Islet of Langerhans (tissue), 1 donor: ENCODE measurements around the gene XPR1.
"Not testable (repeated sequence)": the region's sequence is repeated elsewhere in the genome, so short reads cannot be mapped to it uniquely, and the experiment has no call there.

ENCODE experiments used
- FAIRE-seq: peaks from one replicate; lab custom pipeline; 2011; peaks lifted over from hg19 to GRCh38; lab: Jason Lieb, UNC

XPR1 gene

DNA sequence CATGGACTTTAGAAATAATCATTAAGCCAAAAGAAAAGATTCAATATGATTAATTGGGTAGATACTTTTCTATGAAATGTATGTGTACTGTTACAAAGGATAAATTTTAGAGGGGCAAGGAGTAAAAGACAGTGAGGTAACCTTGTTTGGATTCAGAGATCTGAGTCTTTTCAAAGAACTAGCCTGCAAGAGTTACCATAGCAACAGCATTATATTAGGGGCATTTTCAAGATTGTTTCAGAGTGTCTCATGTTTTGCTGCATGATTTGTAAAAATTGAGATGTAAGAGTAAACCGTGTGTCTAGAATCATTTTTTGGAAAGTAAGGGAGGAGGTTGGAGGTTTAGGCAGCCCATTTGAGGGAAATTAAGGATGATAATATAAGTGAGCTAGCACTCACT, 210.2 kb downstream of the XPR1 start:
- FAIRE-seq: no peak

DNA sequence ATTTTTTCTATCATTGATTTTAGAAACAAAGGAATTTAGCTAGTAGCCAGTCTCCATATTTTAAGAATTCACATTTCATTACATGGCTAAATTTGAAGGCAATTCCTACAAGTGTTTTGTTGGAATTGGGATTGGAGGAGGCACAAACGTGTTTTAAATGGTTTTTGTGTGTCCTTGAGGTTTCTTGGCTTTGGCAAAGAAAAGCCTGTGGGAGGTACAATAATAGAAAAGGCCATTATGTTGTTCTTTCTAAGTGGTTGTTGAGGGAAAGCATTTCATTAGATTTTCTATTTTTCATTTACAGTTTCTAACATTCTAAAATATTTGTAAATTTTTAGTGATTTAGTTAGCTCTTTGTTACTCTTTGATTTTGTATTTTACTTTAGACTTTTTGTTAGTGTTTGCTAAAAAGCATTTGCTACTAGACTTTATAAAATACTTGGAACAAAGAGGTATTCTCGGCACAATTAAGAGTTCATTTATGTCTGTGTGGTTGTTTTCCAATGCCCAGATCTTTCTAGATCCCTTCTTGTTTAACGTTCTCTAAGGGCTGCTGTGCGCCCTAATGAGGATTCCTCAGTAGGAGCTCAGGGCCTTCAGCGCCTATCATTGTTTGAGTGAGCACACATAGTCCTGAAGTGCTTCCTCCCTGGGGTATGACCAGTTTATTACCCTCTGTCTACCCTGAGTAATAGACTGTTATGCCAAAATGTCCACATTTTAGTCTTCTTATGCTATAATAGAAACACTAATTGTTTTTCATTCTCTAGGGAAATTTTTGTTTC, 210.9 kb downstream of the XPR1 start:
- FAIRE-seq: peak; percentile 86

DNA sequence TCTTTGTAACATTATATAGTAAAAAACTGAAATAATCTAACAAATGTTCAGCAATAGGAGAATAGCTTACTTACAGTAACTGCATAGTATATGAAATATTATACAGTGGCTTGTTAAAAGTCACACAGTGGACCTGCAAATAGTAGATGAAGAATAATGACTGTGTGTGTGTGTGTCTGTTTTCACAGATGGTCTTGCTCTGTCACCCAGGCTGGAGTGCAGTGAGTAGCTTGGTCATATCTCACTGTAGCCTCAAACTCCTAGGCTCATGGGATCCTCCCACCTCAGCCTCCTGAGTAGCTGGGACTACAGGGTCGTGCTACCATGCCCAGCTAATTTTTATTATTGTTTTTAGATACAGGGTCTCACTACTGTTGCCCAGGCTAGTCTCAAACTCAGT, 213.5 kb downstream of the XPR1 start:
- no peak for FAIRE-seq

DNA sequence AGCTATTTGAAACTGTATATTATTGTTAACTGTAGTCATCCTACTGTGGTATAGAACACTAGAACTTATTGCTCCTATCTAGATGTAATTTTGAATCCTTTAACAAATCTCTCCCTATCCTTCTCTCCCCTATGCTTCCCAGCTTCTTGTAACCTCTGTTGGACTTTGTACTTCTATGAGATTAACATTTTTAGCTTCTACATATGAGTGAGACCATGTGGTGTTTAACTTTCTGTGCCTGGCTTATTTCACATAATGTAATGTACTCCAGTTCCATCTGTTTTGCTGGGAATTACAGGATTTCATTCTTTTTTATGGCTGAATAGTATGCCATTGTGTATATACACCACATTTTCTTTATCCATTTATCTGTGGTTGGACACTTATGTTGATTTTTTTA, 216.4 kb downstream of the XPR1 start:
- FAIRE-seq: no peak

DNA sequence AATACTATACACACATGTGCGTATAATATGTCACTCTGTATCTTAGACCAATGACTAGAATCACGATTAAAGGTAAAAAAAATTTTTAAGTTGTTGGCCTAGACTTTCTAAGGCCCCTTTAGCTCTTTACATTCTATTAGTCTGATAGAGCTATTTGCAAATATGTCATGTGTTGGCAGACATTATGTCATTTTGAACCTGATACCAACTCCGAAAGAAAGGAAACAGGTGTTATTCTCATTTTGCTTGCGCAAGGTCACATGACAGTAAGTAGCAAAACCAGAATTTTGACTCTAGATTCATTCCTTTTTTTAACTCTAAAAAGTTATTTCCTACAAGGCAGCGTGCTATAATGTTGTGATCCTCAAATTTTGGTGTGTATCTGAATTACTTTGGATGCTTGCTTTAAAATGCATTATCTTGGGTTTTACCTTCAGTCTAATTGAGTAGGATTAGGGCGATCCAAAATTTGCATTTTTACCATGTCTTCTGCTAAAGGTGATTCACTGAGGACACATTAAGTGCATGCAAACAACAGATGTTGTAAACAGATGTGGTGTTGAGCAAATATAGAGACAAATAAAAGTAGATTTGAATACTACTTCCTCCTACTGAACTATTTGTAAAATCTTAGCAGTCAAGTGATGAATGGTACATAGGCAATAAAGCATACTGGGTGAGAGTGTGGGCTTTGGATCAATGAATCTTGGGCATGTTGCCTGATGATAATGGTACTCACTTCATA, 217.4 kb downstream of the XPR1 start:
- FAIRE-seq: peak; percentile 80

DNA sequence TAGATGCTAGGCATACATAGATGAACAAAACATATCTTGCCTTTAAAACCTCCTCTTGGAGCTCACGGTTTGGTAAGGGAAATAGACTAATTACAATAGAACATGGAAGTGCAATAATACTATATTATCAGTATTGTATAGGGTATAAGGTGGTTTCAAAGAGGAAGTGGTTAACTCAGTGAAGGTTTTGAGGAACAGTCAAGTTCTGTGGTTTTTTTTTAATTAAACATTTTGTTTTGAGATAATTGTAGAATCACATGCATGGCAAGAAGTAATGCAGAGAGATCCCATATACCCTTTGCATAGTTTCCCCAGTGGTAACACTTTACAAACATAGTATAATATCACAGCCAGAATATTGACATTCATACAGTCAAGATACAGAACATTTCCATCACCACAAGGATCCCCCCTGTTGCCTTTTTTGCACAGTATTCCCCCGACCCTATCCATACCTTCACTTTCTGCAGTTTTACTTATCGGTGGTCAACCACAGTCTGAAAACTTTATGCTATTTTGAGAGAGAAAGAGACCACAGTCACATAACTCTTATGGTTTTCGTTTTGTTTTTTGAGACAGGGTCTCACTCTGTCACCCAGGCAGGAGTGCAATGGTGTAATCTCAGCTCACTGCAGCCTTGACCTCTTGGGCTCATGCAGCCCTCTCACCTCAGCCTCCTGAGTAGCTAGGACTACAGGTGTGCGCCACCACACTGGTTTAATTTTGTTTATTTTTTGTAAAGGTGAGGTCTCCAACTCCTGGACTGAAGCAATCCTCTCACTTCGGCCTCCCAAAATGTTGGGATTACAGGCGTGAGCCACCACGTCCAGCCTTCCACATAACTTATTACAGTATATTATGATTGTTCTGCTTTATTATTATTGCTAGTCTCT, 220.4 kb downstream of the XPR1 start:
- FAIRE-seq: no peak

DNA sequence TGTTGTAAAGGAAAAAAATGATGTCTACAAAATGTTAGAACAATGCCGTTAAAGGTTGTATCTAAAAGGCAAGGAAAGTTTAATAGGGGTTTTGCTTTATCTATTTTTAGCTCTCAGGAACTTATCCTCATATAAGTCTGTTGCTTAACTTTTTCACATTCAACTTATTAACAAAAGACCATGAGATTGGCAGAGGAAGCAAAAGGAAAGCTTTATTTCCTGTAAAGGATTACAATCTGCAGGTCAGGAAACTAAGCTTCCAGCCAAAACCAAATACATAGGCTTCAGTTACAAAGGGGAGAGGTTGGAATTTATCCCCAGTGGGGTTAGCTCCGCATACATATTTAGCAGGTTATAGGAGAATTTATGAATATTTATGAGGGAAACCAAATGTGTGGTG, 222.2 kb downstream of the XPR1 start:
- FAIRE-seq: no peak

DNA sequence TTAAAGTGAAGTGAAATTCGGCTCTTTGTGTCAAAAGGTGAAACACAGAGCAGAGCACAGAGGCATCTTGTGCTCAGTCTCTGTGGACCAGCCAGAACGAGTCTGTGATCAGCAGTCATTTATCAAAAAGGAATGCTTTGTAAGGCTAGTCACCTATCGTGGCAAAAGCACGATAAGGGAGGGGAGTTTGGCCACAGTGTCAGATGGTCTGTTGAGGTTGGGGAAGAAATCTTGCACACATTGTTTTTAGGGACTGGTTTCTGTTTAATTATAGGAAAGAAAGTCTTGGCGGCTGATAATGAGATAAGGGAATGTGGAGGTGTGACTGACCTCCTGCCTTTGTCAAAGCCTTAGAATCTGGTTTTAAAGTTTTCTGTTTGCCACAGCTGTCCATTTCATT, 222.6 kb downstream of the XPR1 start:
- FAIRE-seq: no peak

DNA sequence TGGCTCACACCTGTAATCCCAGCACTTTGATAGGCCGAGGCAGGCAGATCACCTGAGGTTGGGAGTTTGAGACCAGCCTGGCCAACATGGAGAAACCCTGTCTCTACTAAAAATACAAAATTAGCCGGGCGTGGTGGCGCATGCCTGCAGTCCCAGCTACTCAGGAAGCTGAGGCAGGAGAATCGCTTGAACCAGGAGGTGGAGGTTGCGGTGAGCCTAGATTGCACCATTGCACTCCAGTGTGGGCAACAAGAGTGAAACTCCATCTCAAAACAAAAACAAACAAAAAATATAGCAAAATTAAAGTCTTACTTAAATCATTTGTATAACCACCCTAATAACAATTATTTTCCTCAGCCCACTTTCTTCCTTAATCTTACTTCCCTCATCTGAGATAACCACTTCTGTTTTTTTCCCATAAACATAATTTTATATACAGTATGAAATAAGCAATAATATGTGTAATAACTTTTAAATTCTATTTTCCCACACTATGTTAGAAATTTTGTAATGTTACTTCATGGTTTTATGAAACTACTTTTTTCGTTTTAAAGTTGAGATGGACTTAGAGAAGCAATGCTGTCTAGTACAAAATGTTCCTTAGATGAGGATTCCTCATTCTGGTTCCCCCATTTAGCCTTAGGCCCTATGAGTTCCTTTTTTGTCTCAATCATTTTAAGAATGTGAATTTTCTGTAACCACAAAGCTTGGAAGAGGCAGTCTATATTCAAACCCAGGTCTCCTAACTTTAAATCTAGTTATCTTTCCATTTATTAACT, 226.3 kb downstream of the XPR1 start:
- not testable (repeated sequence) for FAIRE-seq

DNA sequence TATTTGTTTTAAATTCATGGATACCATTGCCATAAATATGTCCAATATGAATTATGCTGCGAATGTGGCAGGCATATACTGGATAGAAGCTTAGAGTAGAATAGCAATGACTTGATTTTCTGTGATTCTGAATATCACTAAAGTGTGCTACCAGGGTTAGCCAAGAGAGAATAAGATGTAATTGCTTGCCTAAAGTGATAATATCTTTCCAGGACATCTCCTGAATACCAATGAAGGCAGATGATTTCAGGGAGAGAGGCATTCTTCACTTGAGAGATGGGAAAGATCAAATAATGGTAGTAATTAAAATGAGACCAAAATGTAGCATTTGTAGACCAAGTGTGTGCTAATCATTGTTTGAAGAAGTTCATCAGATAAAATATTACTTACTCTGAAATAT, 227.5 kb downstream of the XPR1 start:
- no peak for FAIRE-seq

DNA sequence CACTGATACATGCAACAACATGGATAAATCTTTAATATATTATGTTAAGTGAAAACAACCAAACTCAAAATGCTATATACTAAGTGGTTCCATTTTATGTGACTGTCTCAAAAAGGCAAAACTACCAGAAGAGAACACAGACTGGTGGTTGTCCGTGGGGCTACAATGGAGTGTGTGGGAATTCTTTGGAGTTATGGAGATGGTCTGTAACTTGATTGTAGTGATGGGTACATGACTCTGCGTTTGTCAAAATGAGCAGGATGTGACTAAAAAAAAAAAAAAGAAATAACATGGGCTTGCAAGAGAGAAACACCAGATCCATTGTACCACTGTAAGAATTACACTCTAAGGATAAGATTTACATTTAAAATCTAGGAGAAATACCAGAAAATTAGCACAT, 228.7 kb downstream of the XPR1 start:
- no peak for FAIRE-seq

DNA sequence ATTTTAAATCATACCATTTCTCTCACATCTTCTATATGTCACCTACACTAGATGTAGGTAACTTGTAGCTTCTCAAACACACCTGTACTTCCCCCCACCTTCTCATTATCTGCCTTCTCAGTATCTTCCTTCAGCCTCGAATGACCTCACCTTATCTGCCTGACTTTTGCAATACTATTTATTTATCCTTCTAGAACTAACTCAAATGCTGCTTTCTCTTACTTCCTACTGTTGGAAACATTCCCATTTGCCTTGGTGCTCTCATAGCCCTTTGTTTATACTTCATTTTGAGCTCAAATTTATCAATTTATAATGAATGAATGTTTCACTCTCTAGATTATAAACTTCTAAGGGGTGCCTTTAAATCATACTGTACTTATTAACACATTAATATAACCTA, 230.5 kb downstream of the XPR1 start:
- no peak for FAIRE-seq

DNA sequence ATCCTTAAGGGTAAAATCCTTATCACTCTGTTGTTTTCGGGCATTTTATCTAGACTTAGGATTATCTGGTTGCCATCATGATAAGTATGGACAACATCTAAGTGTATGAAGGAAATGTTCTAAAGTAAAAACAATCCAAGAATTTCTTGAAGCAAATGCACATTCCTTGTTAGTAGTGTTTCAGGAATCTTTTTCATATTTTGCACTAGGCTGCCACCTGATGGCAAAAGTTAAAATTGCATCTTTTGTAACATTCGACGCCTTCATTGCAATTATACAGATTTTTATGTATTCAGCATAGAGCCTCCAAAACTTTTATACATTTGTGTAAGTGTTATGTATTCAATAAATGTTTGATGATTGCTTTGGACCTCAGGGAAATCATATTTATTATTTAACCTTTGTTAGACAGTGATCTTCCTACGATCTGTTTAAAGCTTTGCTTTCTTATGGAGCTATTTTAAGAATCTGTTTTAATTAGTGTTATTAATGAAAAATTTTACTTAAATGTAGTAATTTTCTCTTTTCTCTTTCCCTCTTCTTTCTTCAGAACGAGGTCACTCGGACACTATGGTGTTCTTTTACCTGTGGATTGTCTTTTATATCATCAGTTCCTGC, 231.4 kb downstream of the XPR1 start:
- FAIRE-seq: peak; percentile 97

DNA sequence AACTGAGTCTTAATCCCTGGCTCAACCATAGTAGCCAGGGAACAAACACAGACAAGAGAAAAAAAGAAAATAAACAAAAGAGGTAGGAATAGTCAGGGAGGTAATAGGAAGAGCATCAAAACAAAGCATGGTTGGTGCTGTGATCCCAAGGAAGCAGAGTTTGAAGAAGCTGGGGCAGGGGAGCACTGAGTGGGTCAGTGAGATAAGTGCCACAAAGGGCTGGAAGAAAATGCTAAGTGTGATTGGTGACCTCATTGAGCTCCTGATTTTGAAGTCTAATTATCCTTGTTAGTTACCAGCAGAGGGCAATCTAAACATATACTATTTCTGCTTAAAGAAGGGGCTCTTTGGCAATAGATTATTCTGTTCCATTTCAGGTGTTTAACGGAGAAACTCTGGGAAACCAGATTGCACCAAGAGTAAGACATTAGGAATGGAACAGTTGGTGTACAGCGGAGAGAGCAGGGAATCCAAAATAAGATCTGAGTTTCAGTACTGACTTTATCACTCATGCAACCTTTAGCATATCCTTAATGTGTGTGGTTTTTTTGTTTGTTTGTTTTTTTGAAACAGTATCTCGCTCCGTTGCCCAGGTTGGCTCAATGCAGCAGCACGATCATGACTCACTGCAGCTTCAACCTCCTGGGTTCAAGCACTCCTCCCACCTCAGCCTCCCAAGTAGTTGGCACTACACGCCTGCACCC, 250.1 kb downstream of the XPR1 start:
- FAIRE-seq: peak; percentile 72

DNA sequence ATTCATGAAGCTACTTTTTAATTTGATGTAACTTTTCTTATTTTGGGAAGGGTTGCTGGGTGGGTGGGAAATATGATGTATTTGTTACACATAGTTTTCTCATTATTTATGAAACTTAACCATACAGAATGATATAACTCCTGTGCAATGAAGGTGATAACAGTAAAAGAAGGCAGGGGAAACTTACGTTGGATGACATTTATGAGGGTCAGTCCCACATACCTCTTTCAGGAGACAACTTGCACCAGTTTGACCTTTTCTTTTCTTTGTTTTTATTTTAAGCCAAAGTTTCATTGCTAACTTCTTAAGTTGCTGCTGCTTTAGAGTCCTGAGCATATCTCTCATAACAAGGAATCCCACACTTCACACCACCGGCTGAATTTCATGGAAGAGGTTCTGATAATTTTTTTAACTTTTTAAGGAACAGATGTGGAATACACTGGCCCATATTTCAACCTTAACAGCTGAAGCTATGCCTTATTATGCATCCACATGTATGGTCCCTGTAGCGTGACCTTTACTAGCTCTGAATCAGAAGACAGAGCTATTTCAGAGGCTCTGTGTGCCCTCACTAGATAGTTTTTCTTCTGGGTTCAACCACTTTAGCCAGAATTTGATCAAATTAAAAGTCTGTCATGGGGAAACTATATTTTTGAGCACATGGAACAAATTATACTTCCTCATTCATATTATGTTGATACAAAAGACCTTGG, 252.9 kb downstream of the XPR1 start:
- no peak for FAIRE-seq

DNA sequence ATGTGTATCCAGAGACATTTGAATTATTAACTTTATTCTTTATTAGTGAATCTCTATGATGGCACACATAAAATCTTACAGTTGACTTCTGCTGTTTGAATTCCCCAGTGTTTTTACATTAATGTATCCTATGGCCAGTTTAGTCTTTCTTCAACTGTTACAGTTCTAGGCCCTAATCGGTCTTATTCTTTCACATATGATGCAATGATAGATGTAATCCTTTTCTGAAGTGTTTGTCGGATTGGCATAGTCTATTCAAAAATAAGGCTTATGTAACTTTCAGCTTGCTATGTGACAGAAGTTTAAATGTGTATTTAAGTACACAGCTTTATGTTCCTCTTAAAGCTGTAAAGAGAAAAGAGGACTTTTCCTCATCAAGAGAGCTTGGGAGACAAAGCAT, 254.5 kb downstream of the XPR1 start:
- FAIRE-seq: peak; percentile 55

DNA sequence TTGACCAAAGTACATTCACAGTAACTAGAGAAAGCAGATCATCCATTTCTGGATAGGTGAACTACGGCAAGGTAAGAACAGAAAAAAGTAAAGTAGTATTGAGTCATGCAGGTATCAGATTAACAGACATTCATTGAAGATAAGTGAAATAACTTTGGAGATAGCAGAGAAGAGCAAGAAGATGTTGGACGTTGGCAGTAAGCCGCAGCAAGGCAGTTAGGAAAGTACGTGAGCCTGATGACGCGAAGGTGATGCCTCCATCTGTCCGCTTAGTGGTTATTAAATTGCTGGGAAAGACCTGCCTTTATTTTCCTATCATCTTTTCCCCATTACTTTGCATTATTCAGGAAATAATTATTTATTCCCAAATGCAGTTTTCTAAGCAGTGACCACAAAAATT, 256.0 kb downstream of the XPR1 start:
- FAIRE-seq: no peak

DNA sequence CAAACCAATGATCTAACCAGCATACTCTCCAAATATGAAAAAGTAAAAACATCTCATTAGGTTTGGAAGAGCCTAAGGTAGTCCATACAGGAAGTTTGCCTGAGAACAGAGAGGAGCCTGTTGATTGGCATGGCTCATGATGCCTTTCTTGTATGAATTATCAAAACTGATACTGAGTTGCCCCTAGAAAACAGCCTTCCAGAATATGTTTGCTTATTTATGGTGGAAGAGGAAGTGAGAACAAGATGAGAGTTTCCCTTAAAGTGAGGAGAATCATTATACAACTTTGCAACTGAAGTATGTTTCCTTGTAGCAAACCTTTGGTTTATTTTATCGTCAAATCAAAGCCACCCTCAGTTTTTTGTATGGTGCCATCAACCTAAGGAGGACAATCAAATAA, 257.0 kb downstream of the XPR1 start:
- FAIRE-seq: no peak

DNA sequence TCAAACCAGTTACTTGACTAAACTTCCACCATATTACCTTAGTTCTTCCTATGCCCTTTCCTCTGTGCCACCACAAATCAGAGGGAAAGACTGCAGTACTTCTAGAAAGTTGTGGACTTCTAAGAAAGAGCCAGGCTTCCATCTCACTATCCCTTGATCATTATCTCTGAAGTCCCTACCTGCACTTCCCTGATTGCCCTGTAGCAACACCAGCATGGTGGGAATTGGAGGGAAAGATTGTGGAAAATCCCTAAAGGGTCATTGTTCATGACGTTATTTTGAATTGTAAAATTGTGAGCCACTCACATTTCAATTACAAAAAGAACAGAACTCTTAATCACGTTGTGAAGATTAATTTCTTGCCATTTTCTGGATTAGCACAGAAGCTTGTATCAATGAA, 257.5 kb downstream of the XPR1 start:
- no peak for FAIRE-seq

DNA sequence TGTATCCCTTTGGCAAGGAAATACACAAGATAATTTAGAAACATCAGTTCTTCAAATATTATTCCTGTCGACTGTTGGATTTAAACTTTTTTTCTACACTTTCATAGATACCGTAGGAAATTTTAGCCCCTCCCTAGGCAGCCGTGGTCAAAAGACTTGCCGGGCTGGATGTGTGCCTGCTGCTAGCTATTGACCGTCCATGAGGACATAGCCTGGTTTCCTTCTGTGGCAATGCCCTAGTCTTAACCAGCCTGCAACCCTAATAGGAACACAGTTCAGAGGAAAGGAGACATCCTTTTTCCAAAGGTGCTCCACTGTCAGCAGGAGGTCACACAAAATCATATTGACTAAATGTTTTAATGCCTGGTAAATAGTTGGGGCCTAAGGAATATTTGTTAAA, 260.4 kb downstream of the XPR1 start:
- no peak for FAIRE-seq
